Activated effector memory CD4-positive, alpha-beta T cell treated with Interleukin-2 at 50 U/mL for 16 hours (primary cell): ENCODE measurements around the gene CAMK2D.

Experiments used
- DNase-seq: peaks from one replicate; pipeline ENCODE4 v3.0.0-alpha.2; 2020

CAMK2D gene

GRCh38 chr4:113411496-113411938 is 350.0 kb downstream of the CAMK2D start:
- DNase-seq, result no peak

GRCh38 chr4:113410686-113411085 is 350.9 kb downstream of the CAMK2D start:
- DNase-seq, result no peak

DNA sequence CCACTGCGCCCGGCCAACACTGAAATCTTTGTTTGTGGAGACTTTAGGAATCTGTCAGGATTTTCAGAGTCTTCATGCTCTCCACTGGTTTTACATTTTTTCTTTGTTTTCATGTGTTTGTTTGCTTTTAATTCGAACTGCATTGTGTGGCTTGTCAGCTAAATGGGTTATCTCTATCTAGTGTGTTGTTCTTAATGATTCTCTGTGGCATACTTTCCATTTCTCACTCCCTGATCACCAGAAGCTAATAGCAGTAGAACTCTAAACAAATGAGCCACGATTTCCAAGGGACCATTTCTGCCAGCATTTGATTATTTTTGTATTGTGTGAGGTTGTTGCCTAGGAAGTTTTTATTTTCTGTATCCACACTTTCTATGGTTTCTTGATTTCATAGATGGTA is 352.4 kb downstream of the CAMK2D start:
- no peak for DNase-seq

GRCh38 chr4:113407409-113407808 is 354.1 kb downstream of the CAMK2D start:
- no peak for DNase-seq

- DNase-seq, result no peak
Measured at GRCh38 chr4:113406723-113407016, 354.9 kb downstream of the CAMK2D start.

- no peak for DNase-seq
Measured at GRCh38 chr4:113405874-113406722, 355.4 kb downstream of the CAMK2D start.

DNA sequence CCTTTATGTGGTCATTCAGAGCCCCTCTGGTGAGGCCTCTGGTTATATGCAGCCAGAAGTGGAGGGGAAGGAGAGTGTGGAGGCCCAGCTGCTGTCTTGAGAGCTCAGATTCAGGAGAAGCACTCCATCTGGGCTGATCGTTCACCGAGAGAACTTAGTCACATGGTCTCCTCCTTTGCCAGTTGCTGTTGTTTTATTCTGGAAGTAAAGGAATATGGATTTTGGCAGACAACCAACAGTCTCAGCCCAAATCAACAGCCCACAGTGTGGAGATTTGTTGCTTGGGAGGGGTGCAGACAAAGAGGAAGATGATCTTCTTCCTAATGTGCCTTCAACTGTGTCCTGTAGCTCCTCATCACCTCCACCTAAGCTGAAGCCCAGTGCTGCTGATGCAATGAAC is 356.7 kb downstream of the CAMK2D start:
- DNase-seq, result no peak

GRCh38 chr4:113404167-113404571 is 357.4 kb downstream of the CAMK2D start:
- no peak for DNase-seq
